B cell (primary cell): Measurements from ENCODE around the gene PALD1. TPM values are rescaled to one million over a fixed set of nuclear protein-coding genes. Genes with fewer than 3 reads are reported as not detected.

Experiments used
- ATAC-seq: fragments of 200-7000 bp; cut with Tn5 transposase; one replicate; pipeline ENCODE4 v1.10.0; 2021; ENCODE audit warnings: low read depth, mild to moderate bottlenecking, moderate number of reproducible peaks, moderate library complexity
- CTCF ChIA-PET: fragments of 350-600 bp; sonication (Branson Sonifier 250); formaldehyde crosslinking; loops from one replicate; lab custom pipeline; 2021; ENCODE audit warnings: antibody characterized with exemption, inconsistent platforms; lab: Charles Lee
- POLR2A ChIA-PET: fragments of 350-600 bp; sonication (Branson Sonifier 250); formaldehyde crosslinking; loops from one replicate; lab custom pipeline; 2021; ENCODE audit warnings: antibody characterized with exemption; lab: Charles Lee
- DNase-seq: peaks from one replicate; pipeline ENCODE4 v3.0.0; 2013
- H2AFZ ChIP-seq: 2 replicates; pipeline ENCODE4 v1.6.1; 2012; ENCODE audit warnings: mild to moderate bottlenecking, low read depth, low read length; ENCODE audit not compliant: insufficient read depth, poor library complexity, severe bottlenecking
- H3K27ac ChIP-seq, 2 donors: 1 replicate in 1 of 2; 2 replicates in 1 of 2; pipeline ENCODE4 v1.5.1; 2012 to 2013; ENCODE audit warnings: low read length in 2 of 2, mild to moderate bottlenecking in 2 of 2, moderate library complexity in 1 of 2
- H3K27me3 ChIP-seq, 4 experiments: fragments of 200-600 bp in 1 of 4; sonication (generic) in 1 of 4; replicated peaks in 1 of 4; 1 replicate in 2 of 4; 2 replicates in 2 of 4; pipeline versions ENCODE4 v1.6.1 to v1.7.0; 2013 to 2016; ENCODE audit warnings: low read length in 3 of 4, mild to moderate bottlenecking in 2 of 4, mixed read lengths in 1 of 4, moderate library complexity in 1 of 4; ENCODE audit not compliant: insufficient read depth in 4 of 4, control insufficient read depth in 3 of 4; ENCODE audit errors: control extremely low read depth in 1 of 4
- H3K36me3 ChIP-seq, 2 experiments: replicated peaks in 1 of 2; 1 replicate in 1 of 2; 2 replicates in 1 of 2; pipeline versions ENCODE4 v1.6.1 to v1.7.1; 2013; ENCODE audit warnings: low read length in 1 of 2; ENCODE audit not compliant: insufficient read depth in 2 of 2, control insufficient read depth in 1 of 2; ENCODE audit errors: control extremely low read depth in 1 of 2, extremely low read depth in 1 of 2
- H3K4me1 ChIP-seq, 2 donors: fragments of 200-600 bp in 1 of 2; sonication (generic) in 1 of 2; 1 replicate in 1 of 2; 2 replicates in 1 of 2; pipeline versions ENCODE4 v1.5.1 to v1.6.1; 2013 to 2017; ENCODE audit warnings: low read length in 2 of 2; ENCODE audit not compliant: control insufficient read depth in 2 of 2, insufficient read depth in 2 of 2
- H3K4me2 ChIP-seq: replicated peaks from 2 replicates; pipeline ENCODE3; 2012; ENCODE audit warnings: mild to moderate bottlenecking, low read depth, low read length; ENCODE audit not compliant: poor library complexity, severe bottlenecking
- H3K4me3 ChIP-seq, 5 experiments: fragments of 200-600 bp in 1 of 5; sonication (generic) in 1 of 5; 1 replicate in 3 of 5; 2 replicates in 2 of 5; pipeline versions ENCODE4 v1.5.1 to v1.7.0; 2011 to 2016; ENCODE audit warnings: low read length in 4 of 5, mild to moderate bottlenecking in 4 of 5, low read depth in 2 of 5, control low read depth in 1 of 5, moderate library complexity in 1 of 5; ENCODE audit not compliant: insufficient read depth in 1 of 5; ENCODE audit errors: control extremely low read depth in 1 of 5, extremely low read depth in 1 of 5
- H3K79me2 ChIP-seq: fragments of 200-600 bp; sonication (generic); one replicate; pipeline ENCODE4 v1.6.0; 2016; ENCODE audit warnings: low read length; ENCODE audit not compliant: control insufficient read depth, insufficient read depth
- H3K9ac ChIP-seq: fragments of 200-600 bp; sonication (generic); 2 replicates; pipeline ENCODE4 v1.6.1; 2017; ENCODE audit warnings: mild to moderate bottlenecking, low read length, moderate library complexity
- H3K9me3 ChIP-seq, 3 donors: one replicate each; pipeline versions ENCODE4 v1.6.1 to v1.7.1; 2013; ENCODE audit warnings: low read length in 2 of 3; ENCODE audit not compliant: control insufficient read depth in 2 of 3, insufficient read depth in 1 of 3; ENCODE audit errors: control extremely low read depth in 1 of 3
- H4K20me1 ChIP-seq: 2 replicates; pipeline ENCODE4 v1.6.0; 2012; ENCODE audit warnings: mild to moderate bottlenecking, low read length; ENCODE audit not compliant: insufficient read depth, control insufficient read depth, poor library complexity, severe bottlenecking
- H3K27ac Mint-ChIP-seq: one replicate; pipeline ENCODE4 v1.8.0; 2021; ENCODE audit warnings: mixed read lengths
- H3K27me3 Mint-ChIP-seq: one replicate; pipeline ENCODE4 v1.8.0; 2021; ENCODE audit warnings: mixed read lengths
- H3K4me1 Mint-ChIP-seq: one replicate; pipeline ENCODE4 v1.8.0; 2021; ENCODE audit warnings: mixed read lengths
- H3K4me3 Mint-ChIP-seq: one replicate; pipeline ENCODE4 v1.8.0; 2021; ENCODE audit warnings: mixed read lengths
- H3K9me3 Mint-ChIP-seq: one replicate; pipeline ENCODE4 v1.8.0; 2022; ENCODE audit warnings: mixed read lengths; ENCODE audit not compliant: insufficient read depth
- EZH2 ChIP-seq: IDR thresholded peaks from 2 replicates; pipeline ENCODE4 v1.6.1; 2012; ENCODE audit warnings: borderline replicate concordance, low read depth, mild to moderate bottlenecking, moderate library complexity, low read length; ENCODE audit not compliant: insufficient read depth, poor library complexity, severe bottlenecking
- WGBS: methylation state at CpG from one replicate; pipeline ENCODE4 v1.1.5; 2013; ENCODE audit warnings: missing lambda C conversion rate; ENCODE audit not compliant: insufficient coverage; 5-methylcytosine and 5-hydroxymethylcytosine counted together
- intact Hi-C: fragments of 100-400 bp; cut with micrococcal nuclease; formaldehyde crosslinking; loops from one replicate; pipeline ENCODE4 v1.10.0; 2022
- polyA plus RNA-seq: library from polyadenylated mRNA; depleted of rRNA; stranded (reverse); fragments of >200 nt; gene quantifications from 2 replicates; pipeline ENCODE4 v1.2.3, GENCODE V29; 2012
- total RNA-seq, 2 donors: library from RNA; stranded (reverse); fragments of 120-200 nt in 1 of 2; gene quantifications; 1 replicate in 1 of 2; 2 replicates in 1 of 2; pipeline versions ENCODE4 v1.2.3 to v1.2.4, GENCODE V29; 2013 to 2022
- TF ChIP-seq, protein P1 (sequence below): fragments of 200-600 bp; IDR thresholded peaks from one replicate; pipeline ENCODE4 v1.8.0; 2022; ENCODE audit warnings: antibody characterized with exemption, mild to moderate bottlenecking

PALD1 gene
- total and polyA plus RNA-seq, 2 donors (not counting 1 experiment from before 2014, with no cell fraction given): 2.2 to 2.8 TPM

DNA sequence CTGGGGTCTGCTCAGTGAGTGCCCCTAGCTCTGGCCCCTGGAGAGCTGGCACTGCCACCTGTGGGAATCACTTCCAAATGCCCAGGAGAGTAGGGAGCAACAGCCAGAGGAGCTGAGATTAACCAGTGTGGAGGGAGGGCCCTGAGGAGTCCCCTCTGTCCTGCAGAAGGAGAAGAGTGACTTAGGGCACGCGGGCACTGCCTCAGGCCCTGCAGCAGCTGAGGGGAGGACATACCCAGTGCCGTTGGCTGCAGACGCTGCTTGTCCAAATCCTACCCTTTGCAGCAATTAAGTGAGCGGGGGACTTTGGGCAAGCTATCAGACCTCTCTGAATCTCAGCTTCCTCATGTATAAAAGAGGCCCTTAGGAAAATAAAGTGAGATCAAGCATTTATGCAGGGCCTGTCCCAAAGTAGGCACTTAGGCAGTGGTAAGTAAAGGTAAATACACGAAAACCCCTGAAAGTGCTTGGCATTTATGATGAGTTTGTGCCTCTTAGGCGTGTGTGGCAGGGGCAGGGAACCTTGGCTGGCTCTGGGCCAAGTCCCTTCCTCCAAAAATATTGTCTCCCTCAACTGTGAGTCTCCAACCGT is 107.1 kb downstream of the PALD1 start:
- no peaks in the 10 kb centered on the region for H3K4me1 Mint-ChIP-seq
- no peak overlapping the region for H3K4me3 Mint-ChIP-seq
- intact Hi-C loops: no loop called here
- Histone ChIP-seq H3K9me3 (no peaks in the 10 kb centered on the region), H3K4me1 (no peaks in the 10 kb centered on the region), H3K27ac (no peak overlapping the region), H3K36me3 (no peaks in the 10 kb centered on the region), H2AFZ (no peak overlapping the region), H4K20me1 (no peaks in the 10 kb centered on the region), H3K27me3 (no peaks in the 10 kb centered on the region), H3K9ac (no peak overlapping the region), H3K4me2 (no peak overlapping the region), H3K4me3 (no peak overlapping the region), H3K79me2 (no peaks in the 10 kb centered on the region)
- DNase-seq (no peak), ATAC-seq (no peak)
- CTCF ChIA-PET: no interaction called here
- H3K9me3 Mint-ChIP-seq: no peaks in the 10 kb centered on the region
- H3K27ac Mint-ChIP-seq: no peak overlapping the region
- TF ChIP-seq, protein P1, sequence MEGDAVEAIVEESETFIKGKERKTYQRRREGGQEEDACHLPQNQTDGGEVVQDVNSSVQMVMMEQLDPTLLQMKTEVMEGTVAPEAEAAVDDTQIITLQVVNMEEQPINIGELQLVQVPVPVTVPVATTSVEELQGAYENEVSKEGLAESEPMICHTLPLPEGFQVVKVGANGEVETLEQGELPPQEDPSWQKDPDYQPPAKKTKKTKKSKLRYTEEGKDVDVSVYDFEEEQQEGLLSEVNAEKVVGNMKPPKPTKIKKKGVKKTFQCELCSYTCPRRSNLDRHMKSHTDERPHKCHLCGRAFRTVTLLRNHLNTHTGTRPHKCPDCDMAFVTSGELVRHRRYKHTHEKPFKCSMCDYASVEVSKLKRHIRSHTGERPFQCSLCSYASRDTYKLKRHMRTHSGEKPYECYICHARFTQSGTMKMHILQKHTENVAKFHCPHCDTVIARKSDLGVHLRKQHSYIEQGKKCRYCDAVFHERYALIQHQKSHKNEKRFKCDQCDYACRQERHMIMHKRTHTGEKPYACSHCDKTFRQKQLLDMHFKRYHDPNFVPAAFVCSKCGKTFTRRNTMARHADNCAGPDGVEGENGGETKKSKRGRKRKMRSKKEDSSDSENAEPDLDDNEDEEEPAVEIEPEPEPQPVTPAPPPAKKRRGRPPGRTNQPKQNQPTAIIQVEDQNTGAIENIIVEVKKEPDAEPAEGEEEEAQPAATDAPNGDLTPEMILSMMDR: no peak
- TF ChIP-seq EZH2: no peak
- POLR2A ChIA-PET: no interaction called here
- peaks cover 25% of the 10 kb centered on the region for H3K27me3 Mint-ChIP-seq
- 90% methylated on average over 3 of the region's 8 CpGs for WGBS

DNA sequence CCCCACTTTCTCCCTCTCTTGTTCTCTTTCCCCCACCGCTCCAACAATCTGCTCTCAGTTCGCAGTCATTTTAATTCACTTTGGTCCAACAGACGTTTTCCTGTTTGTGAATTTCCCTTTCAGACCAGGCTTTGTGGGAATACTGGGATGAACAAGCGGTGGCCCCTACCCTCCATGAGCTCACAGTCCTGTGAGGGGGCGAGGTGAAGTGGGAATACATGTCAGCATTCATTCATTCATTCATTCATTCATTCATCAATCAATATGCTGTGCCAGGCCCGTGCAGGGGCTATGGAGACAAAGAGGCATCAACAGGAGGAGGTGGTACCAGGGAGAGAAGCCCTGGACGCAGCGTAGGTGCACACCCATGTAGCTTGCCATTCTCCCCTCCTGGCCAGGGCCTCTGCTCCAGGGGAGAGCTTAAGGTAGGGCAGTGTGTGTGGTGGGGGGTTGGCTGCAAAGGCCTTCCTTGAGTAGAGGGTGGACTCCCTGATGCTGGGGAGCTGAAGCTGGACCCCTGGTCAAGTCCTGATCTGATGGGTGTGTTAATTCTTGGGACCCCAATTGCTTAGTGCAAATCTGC is 107.9 kb downstream of the PALD1 start:
- no CpG with 5 or more reads among the region's 8 CpGs for WGBS
- H3K27me3 Mint-ChIP-seq: peaks cover 31% of the 10 kb centered on the region
- H3K4me3 ChIP-seq: no peak overlapping the region
- POLR2A ChIA-PET: no interaction called here
- no peak overlapping the region for H3K4me2 ChIP-seq
- H3K9me3 ChIP-seq: no peaks in the 10 kb centered on the region
- H3K27ac Mint-ChIP-seq: no peak overlapping the region
- no peaks in the 10 kb centered on the region for H3K79me2 ChIP-seq
- ATAC-seq: no peak
- no peaks in the 10 kb centered on the region for H3K36me3 ChIP-seq
- no peak for DNase-seq
- H4K20me1 ChIP-seq: no peaks in the 10 kb centered on the region
- no peak overlapping the region for H3K9ac ChIP-seq
- no peaks in the 10 kb centered on the region for H3K4me1 ChIP-seq
- H3K9me3 Mint-ChIP-seq: no peaks in the 10 kb centered on the region
- H3K4me3 Mint-ChIP-seq: no peak overlapping the region
- CTCF ChIA-PET: no interaction called here
- intact Hi-C loops: no loop called here
- TF ChIP-seq, protein P1: no peak
- TF ChIP-seq EZH2: no peak
- H3K27me3 ChIP-seq: no peaks in the 10 kb centered on the region
- no peak overlapping the region for H3K27ac ChIP-seq
- no peak overlapping the region for H2AFZ ChIP-seq
- H3K4me1 Mint-ChIP-seq: no peaks in the 10 kb centered on the region
